ENCODE data around the gene PDE4B.

- TF ChIP-seq POLR2A (IDR thresholded peaks at IDR 0.05; ENCODE audit: low read depth, low read length) (no peak), POLR2AphosphoS5 (IDR thresholded peaks at IDR 0.05; ENCODE audit: low read depth, low read length) (no peak), TAF1 (IDR thresholded peaks at IDR 0.05; ENCODE audit: low read depth, low read length) (no peak), SPI1 (IDR thresholded peaks at IDR 0.05; ENCODE audit: low read depth, low read length) (no peak), POU2F2 (IDR thresholded peaks at IDR 0.05; ENCODE audit: low read depth, low read length) (no peak), PAX5 (IDR thresholded peaks at IDR 0.05; ENCODE audit: insufficient read depth, low read length, severe bottlenecking) (no peak)
Measured at GRCh38 chr1:66383168-66383567, 590.5 kb downstream of the PDE4B start.
